ENCODE measurements around the gene FAM107B. TPM values are rescaled to one million over a fixed set of nuclear protein-coding genes. Genes with fewer than 3 reads are reported as not detected.
A peak's percentile ranks its signal among the peaks of the same experiment; 100 is the strongest.

FAM107B gene
- total and polyA plus RNA-seq, 10 of the 15 experiments (the other 5 are each of a cell fraction or from before 2014, with no cell fraction given), result 22.9 to 162 (median 86.6) TPM

DNA sequence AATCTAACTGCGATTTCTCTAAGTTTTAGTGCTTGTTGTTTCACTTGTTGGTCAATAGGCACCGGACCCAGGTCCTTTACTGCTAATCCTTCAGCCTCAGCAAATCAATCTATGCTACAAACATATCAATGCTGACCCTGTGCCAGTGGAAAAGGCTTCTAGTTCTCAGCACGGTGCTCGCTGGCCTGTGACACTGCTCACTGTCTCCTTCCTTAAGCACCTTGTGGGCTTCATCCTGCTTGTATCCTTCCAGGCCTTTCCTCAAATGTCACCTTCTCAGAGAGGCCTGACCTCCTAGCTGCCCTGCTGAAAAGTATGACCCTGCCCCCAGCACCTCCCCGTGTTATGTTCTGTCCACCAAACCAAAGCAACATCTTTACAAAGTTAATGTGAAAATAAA, 242.7 kb downstream of the FAM107B start:
- no peak overlapping the region for H3K4me2 ChIP-seq (ENCODE audit: control insufficient read depth, insufficient read depth)
- DNase-seq (ENCODE audit: low read depth, low spot score) (no peak), FAIRE-seq (no peak), ATAC-seq (no peak)
- intact Hi-C loops (cut with micrococcal nuclease; ENCODE audit: unreplicated experiment), result no loop called here
- H4K20me1 ChIP-seq (ENCODE audit: control insufficient read depth, insufficient read depth), result no peaks in the 10 kb centered on the region
- whole genome bisulfite sequencing (ENCODE audit: insufficient coverage, insufficient replicate concordance, low lambda C conversion rate, missing lambda C conversion rate), result 76% methylated on average over 5 of the region's 5 CpGs
- CTCF ChIA-PET, result interaction anchor here (1.1 kb wide), 1 partner anchor 291 kb away, joined by 3 read pairs; no protein-coding TSS in a partner anchor
- H3K36me3 ChIP-seq (ENCODE audit: control insufficient read depth in 2 of 2, insufficient read depth in 2 of 2, low read length in 1 of 2), result peaks cover 8 to 19% of the 10 kb centered on the region in 2 experiments; a peak in 3 of 4 replicates
- H3K4me3 ChIP-seq, result no peak overlapping the region
- SMC1A ChIA-PET (ENCODE audit: uncharacterized antibody, unreplicated experiment), result interaction anchor here (1.0 kb wide), 1 partner anchor 10 kb away, joined by 3 read pairs; no protein-coding TSS in a partner anchor
- no TSS peak for BruUV-seq (replicated peaks)
- no peaks in the 10 kb centered on the region for H3K4me1 ChIP-seq (ENCODE audit: control insufficient read depth, insufficient read depth, low read length)
- no peak overlapping the region for H2AFZ ChIP-seq (ENCODE audit: control insufficient read depth, low read depth, low read length)
- H3K27me3 ChIP-seq (replicated peaks in 1 of 2; ENCODE audit: control insufficient read depth in 2 of 2, insufficient read depth in 2 of 2, low read length in 1 of 2), result no peaks in the 10 kb centered on the region
- no peaks in the 10 kb centered on the region for H3K9me3 ChIP-seq (replicated peaks; ENCODE audit: control insufficient read depth, insufficient read depth, low read length)
- in situ Hi-C loops (cut with MboI), result no loop called here
- TF ChIP-seq, protein P1, sequence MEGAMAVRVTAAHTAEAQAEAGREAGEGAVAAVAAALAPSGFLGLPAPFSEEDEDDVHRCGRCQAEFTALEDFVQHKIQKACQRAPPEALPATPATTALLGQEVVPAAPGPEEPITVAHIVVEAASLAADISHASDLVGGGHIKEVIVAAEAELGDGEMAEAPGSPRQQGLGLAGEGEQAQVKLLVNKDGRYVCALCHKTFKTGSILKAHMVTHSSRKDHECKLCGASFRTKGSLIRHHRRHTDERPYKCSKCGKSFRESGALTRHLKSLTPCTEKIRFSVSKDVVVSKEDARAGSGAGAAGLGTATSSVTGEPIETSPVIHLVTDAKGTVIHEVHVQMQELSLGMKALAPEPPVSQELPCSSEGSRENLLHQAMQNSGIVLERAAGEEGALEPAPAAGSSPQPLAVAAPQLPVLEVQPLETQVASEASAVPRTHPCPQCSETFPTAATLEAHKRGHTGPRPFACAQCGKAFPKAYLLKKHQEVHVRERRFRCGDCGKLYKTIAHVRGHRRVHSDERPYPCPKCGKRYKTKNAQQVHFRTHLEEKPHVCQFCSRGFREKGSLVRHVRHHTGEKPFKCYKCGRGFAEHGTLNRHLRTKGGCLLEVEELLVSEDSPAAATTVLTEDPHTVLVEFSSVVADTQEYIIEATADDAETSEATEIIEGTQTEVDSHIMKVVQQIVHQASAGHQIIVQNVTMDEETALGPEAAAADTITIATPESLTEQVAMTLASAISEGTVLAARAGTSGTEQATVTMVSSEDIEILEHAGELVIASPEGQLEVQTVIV (IDR thresholded peaks at IDR 0.05; ENCODE audit: borderline replicate concordance, partially characterized antibody), result no peak
- TF ChIP-seq POLR2A (IDR thresholded peaks at IDR 0.05; ENCODE audit: low read depth, low read length) (0 out of 2 replicates have a peak, but pooled peaks have one; percentile 28), STAT1 (conservative IDR thresholded peaks at IDR 0.05) (no peak), RB1 (IDR thresholded peaks at IDR 0.05; ENCODE audit: borderline replicate concordance) (no peak)
- H3K27ac ChIP-seq (ENCODE audit: control insufficient read depth, insufficient read depth), result no peak overlapping the region
- no peaks in the 10 kb centered on the region; the same call in none of the 2 replicates for H3K79me2 ChIP-seq (ENCODE audit: control insufficient read depth, insufficient read depth, low read length)
- no peak overlapping the region for H3K9ac ChIP-seq (ENCODE audit: control insufficient read depth, insufficient read depth, low read length)
- RAD21 ChIA-PET (ENCODE audit: unreplicated experiment), result no interaction called here
- POLR2A ChIA-PET, result no interaction called here

DNA sequence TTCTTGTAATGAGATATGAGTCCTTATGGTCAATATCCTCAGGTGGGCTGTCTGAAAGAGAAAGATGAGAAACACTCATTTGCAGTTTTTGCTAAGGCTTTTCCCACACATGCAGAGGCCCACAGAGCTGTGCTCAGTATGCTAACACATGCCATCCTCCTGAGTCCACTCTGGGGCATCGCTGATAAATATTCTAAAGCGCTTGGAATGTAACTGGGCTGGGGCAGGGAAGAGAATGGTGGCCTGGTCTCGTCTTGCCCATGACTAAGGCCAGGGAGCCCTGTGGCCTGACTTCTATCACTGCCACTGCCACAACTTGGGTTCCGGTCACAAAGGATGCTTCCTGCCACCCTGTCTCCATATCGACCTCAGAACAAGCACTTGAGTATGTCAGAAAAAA, 244.2 kb downstream of the FAM107B start:
- no peak for FAIRE-seq
- Histone ChIP-seq H3K4me1 (ENCODE audit: control insufficient read depth, insufficient read depth, low read length) (no peaks in the 10 kb centered on the region), H2AFZ (ENCODE audit: control insufficient read depth, low read depth, low read length) (no peak overlapping the region), H3K9ac (ENCODE audit: control insufficient read depth, insufficient read depth, low read length) (no peak overlapping the region), H3K27me3 (replicated peaks in 1 of 2; ENCODE audit: control insufficient read depth in 2 of 2, insufficient read depth in 2 of 2, low read length in 1 of 2) (no peaks in the 10 kb centered on the region), H3K79me2 (ENCODE audit: control insufficient read depth, insufficient read depth, low read length) (no peaks in the 10 kb centered on the region; the same call in none of the 2 replicates), H3K4me2 (ENCODE audit: control insufficient read depth, insufficient read depth) (no peak overlapping the region), H3K27ac (ENCODE audit: control insufficient read depth, insufficient read depth) (no peak overlapping the region), H3K9me3 (replicated peaks; ENCODE audit: control insufficient read depth, insufficient read depth, low read length) (no peaks in the 10 kb centered on the region), H4K20me1 (ENCODE audit: control insufficient read depth, insufficient read depth) (no peaks in the 10 kb centered on the region), H3K4me3 (no peak overlapping the region), H3K36me3 (ENCODE audit: control insufficient read depth in 2 of 2, insufficient read depth in 2 of 2, low read length in 1 of 2) (peaks cover 12 to 14% of the 10 kb centered on the region in 2 experiments; a peak in 3 of 4 replicates)
- SMC1A ChIA-PET (ENCODE audit: uncharacterized antibody, unreplicated experiment), result no interaction called here
- POLR2A ChIA-PET, result interaction anchor here (1.5 kb wide), 1 partner anchor 289 kb away, joined by 3 read pairs; no protein-coding TSS in a partner anchor
- RAD21 ChIA-PET (ENCODE audit: unreplicated experiment), result no interaction called here
- in situ Hi-C loops (cut with MboI) (no loop called here), intact Hi-C loops (cut with micrococcal nuclease; ENCODE audit: unreplicated experiment) (no loop called here)
- WGBS (ENCODE audit: insufficient coverage, insufficient replicate concordance, low lambda C conversion rate, missing lambda C conversion rate), result 56% methylated on average over 5 of the region's 5 CpGs
- no peak for DNase-seq (ENCODE audit: low read depth, low spot score)
- TF ChIP-seq NR2C1 (IDR thresholded peaks at IDR 0.05) (no peak), SREBF2 (IDR thresholded peaks at IDR 0.05; ENCODE audit: low read length) (no peak), TCF12 (IDR thresholded peaks at IDR 0.05; ENCODE audit: low read depth, low read length) (no peak), CHD1 (IDR thresholded peaks at IDR 0.05; ENCODE audit: low read depth, low read length) (no peak), STAT1 (conservative IDR thresholded peaks at IDR 0.05) (no peak), SIN3A (IDR thresholded peaks at IDR 0.05; ENCODE audit: low read depth, low read length) (no peak)
- no peak for ATAC-seq
- CTCF ChIA-PET, result no interaction called here
- BruUV-seq (replicated peaks), result no TSS peak

Data from GM12878 (cell line).